ENCODE results near the gene ZBTB46.

The ZBTB46 gene

GRCh38 chr20:63705232-63706026, 125.6 kb downstream of the ZBTB46 start:
- peaks cover 38% of the 10 kb centered on the region for H3K36me3 ChIP-seq (ENCODE audit: control insufficient read depth, insufficient read depth, low read length)
- no peaks in the 10 kb centered on the region for H3K27me3 ChIP-seq (ENCODE audit: control insufficient read depth, insufficient read depth, low read length)
- no peaks in the 10 kb centered on the region for H3K4me1 ChIP-seq (ENCODE audit: control insufficient read depth, insufficient read depth, low read length)
- H3K27ac ChIP-seq (ENCODE audit: low read depth, low read length) = no peak overlapping the region
- no peaks in the 10 kb centered on the region for H3K9me3 ChIP-seq (ENCODE audit: control insufficient read depth, insufficient read depth, low read length)
- no peak overlapping the region for H3K9ac ChIP-seq (ENCODE audit: low read depth, low read length)
- no peak overlapping the region for H3K4me3 ChIP-seq (ENCODE audit: low read depth, low read length)

GRCh38 chr20:63704749-63705117, 126.3 kb downstream of the ZBTB46 start:
- no peaks in the 10 kb centered on the region for H3K27me3 ChIP-seq (ENCODE audit: control insufficient read depth, insufficient read depth, low read length)
- no peak overlapping the region for H3K9ac ChIP-seq (ENCODE audit: low read depth, low read length)
- peaks cover 35% of the 10 kb centered on the region for H3K36me3 ChIP-seq (ENCODE audit: control insufficient read depth, insufficient read depth, low read length)
- no peak overlapping the region for H3K4me3 ChIP-seq (ENCODE audit: low read depth, low read length)
- no peaks in the 10 kb centered on the region for H3K4me1 ChIP-seq (ENCODE audit: control insufficient read depth, insufficient read depth, low read length)
- no peak overlapping the region for H3K27ac ChIP-seq (ENCODE audit: low read depth, low read length)
- H3K9me3 ChIP-seq (ENCODE audit: control insufficient read depth, insufficient read depth, low read length) = no peaks in the 10 kb centered on the region

GRCh38 chr20:63703976-63704748, 126.9 kb downstream of the ZBTB46 start:
- H3K4me1 ChIP-seq (ENCODE audit: control insufficient read depth, insufficient read depth, low read length) = no peaks in the 10 kb centered on the region

GRCh38 chr20:63703471-63703975, 127.5 kb downstream of the ZBTB46 start:
- H3K27ac ChIP-seq (ENCODE audit: low read depth, low read length) = no peak overlapping the region
- no peaks in the 10 kb centered on the region for H3K27me3 ChIP-seq (ENCODE audit: control insufficient read depth, insufficient read depth, low read length)
- H3K36me3 ChIP-seq (ENCODE audit: control insufficient read depth, insufficient read depth, low read length) = peaks cover 28% of the 10 kb centered on the region
- H3K4me3 ChIP-seq (ENCODE audit: low read depth, low read length) = no peak overlapping the region
- H3K9me3 ChIP-seq (ENCODE audit: control insufficient read depth, insufficient read depth, low read length) = no peaks in the 10 kb centered on the region
- H3K9ac ChIP-seq (ENCODE audit: low read depth, low read length) = no peak overlapping the region
- H3K4me1 ChIP-seq (ENCODE audit: control insufficient read depth, insufficient read depth, low read length) = no peaks in the 10 kb centered on the region

More at GRCh38 chr20:63703976-63704748, 126.9 kb downstream of the ZBTB46 start:
- Histone ChIP-seq H3K27ac (ENCODE audit: low read depth, low read length) (no peak overlapping the region), H3K27me3 (ENCODE audit: control insufficient read depth, insufficient read depth, low read length) (no peaks in the 10 kb centered on the region), H3K36me3 (ENCODE audit: control insufficient read depth, insufficient read depth, low read length) (peaks cover 33% of the 10 kb centered on the region), H3K9ac (ENCODE audit: low read depth, low read length) (no peak overlapping the region), H3K4me3 (ENCODE audit: low read depth, low read length) (no peak overlapping the region), H3K9me3 (ENCODE audit: control insufficient read depth, insufficient read depth, low read length) (no peaks in the 10 kb centered on the region)

- Histone ChIP-seq H3K9ac (ENCODE audit: low read depth, low read length) (no peak overlapping the region), H3K27ac (ENCODE audit: low read depth, low read length) (no peak overlapping the region), H3K4me3 (ENCODE audit: low read depth, low read length) (no peak overlapping the region), H3K27me3 (ENCODE audit: control insufficient read depth, insufficient read depth, low read length) (no peaks in the 10 kb centered on the region), H3K4me1 (ENCODE audit: control insufficient read depth, insufficient read depth, low read length) (no peaks in the 10 kb centered on the region), H3K9me3 (ENCODE audit: control insufficient read depth, insufficient read depth, low read length) (no peaks in the 10 kb centered on the region), H3K36me3 (ENCODE audit: control insufficient read depth, insufficient read depth, low read length) (peaks cover 28% of the 10 kb centered on the region)
Observed at GRCh38 chr20:63702751-63703470, 128.2 kb downstream of the ZBTB46 start.

- Histone ChIP-seq H3K4me1 (ENCODE audit: control insufficient read depth, insufficient read depth, low read length) (peaks cover 2% of the 10 kb centered on the region; the same call in 1 of the 2 replicates), H3K27me3 (ENCODE audit: control insufficient read depth, insufficient read depth, low read length) (no peaks in the 10 kb centered on the region), H3K9ac (ENCODE audit: low read depth, low read length) (no peak overlapping the region), H3K9me3 (ENCODE audit: control insufficient read depth, insufficient read depth, low read length) (no peaks in the 10 kb centered on the region), H3K27ac (ENCODE audit: low read depth, low read length) (no peak overlapping the region), H3K4me3 (ENCODE audit: low read depth, low read length) (no peak overlapping the region), H3K36me3 (ENCODE audit: control insufficient read depth, insufficient read depth, low read length) (peaks cover 28% of the 10 kb centered on the region)
Observed at GRCh38 chr20:63702036-63702665, 128.9 kb downstream of the ZBTB46 start.

- Histone ChIP-seq H3K36me3 (ENCODE audit: control insufficient read depth, insufficient read depth, low read length) (peaks cover 26% of the 10 kb centered on the region), H3K9me3 (ENCODE audit: control insufficient read depth, insufficient read depth, low read length) (no peaks in the 10 kb centered on the region), H3K4me3 (ENCODE audit: low read depth, low read length) (no peak overlapping the region), H3K27ac (ENCODE audit: low read depth, low read length) (no peak overlapping the region), H3K4me1 (ENCODE audit: control insufficient read depth, insufficient read depth, low read length) (peaks cover 4% of the 10 kb centered on the region; the same call in 1 of the 2 replicates), H3K27me3 (ENCODE audit: control insufficient read depth, insufficient read depth, low read length) (no peaks in the 10 kb centered on the region), H3K9ac (ENCODE audit: low read depth, low read length) (no peak overlapping the region)
Observed at GRCh38 chr20:63701329-63702035, 129.6 kb downstream of the ZBTB46 start.

- no peaks in the 10 kb centered on the region for H3K27me3 ChIP-seq (ENCODE audit: control insufficient read depth, insufficient read depth, low read length)
- no peak overlapping the region for H3K4me3 ChIP-seq (ENCODE audit: low read depth, low read length)
- peaks cover 21% of the 10 kb centered on the region for H3K36me3 ChIP-seq (ENCODE audit: control insufficient read depth, insufficient read depth, low read length)
- H3K9me3 ChIP-seq (ENCODE audit: control insufficient read depth, insufficient read depth, low read length) = no peaks in the 10 kb centered on the region
- H3K27ac ChIP-seq (ENCODE audit: low read depth, low read length) = no peak overlapping the region
- peaks cover 4% of the 10 kb centered on the region; the same call in 1 of the 2 replicates for H3K4me1 ChIP-seq (ENCODE audit: control insufficient read depth, insufficient read depth, low read length)
- no peak overlapping the region for H3K9ac ChIP-seq (ENCODE audit: low read depth, low read length)
Observed at GRCh38 chr20:63701051-63701328, 130.1 kb downstream of the ZBTB46 start.

- no peaks in the 10 kb centered on the region for H3K9me3 ChIP-seq (ENCODE audit: control insufficient read depth, insufficient read depth, low read length)
- peaks cover 4% of the 10 kb centered on the region; the same call in 1 of the 2 replicates for H3K4me1 ChIP-seq (ENCODE audit: control insufficient read depth, insufficient read depth, low read length)
- peaks cover 15% of the 10 kb centered on the region for H3K36me3 ChIP-seq (ENCODE audit: control insufficient read depth, insufficient read depth, low read length)
- H3K9ac ChIP-seq (ENCODE audit: low read depth, low read length) = no peak overlapping the region
- H3K4me3 ChIP-seq (ENCODE audit: low read depth, low read length) = no peak overlapping the region
- H3K27ac ChIP-seq (ENCODE audit: low read depth, low read length) = peak overlapping the region; percentile 86
- H3K27me3 ChIP-seq (ENCODE audit: control insufficient read depth, insufficient read depth, low read length) = no peaks in the 10 kb centered on the region
Observed at GRCh38 chr20:63700199-63701050, 130.6 kb downstream of the ZBTB46 start.
